Stimulated activated CD8-positive, alpha-beta memory T cell treated with anti-CD3 and anti-CD28 coated beads, Interleukin-7, amount 100 ng/mL, for 4 hours (primary cell): ENCODE results near the gene PARD3.
"Not testable (repeated sequence)": the region's sequence is repeated elsewhere in the genome, so short reads cannot be mapped to it uniquely, and the experiment has no call there.

Experiments
- DNase-seq, 2 donors: peaks; one replicate each; pipeline ENCODE4 v3.0.0-alpha.2; 2020; ENCODE audit warnings: low read depth in 2 of 2

The PARD3 gene

GRCh38 chr10:34815185-34816084, at the start of gene PARD3:
PARD3 (minus strand) TSS chr10:34815296; CDS start chr10:34814995, 301 bp downstream.
- DNase-seq = no peak

GRCh38 chr10:34864149-34865067, 49.3 kb upstream of the PARD3 start:
- no peak for DNase-seq

- DNase-seq = no peak
Observed at GRCh38 chr10:34862892-34863291, 47.8 kb upstream of the PARD3 start.

GRCh38 chr10:34861293-34862021, 46.4 kb upstream of the PARD3 start:
- no peak for DNase-seq

- no peak for DNase-seq
Observed at GRCh38 chr10:34859170-34859569, 44.1 kb upstream of the PARD3 start.

GRCh38 chr10:34858003-34858402, 42.9 kb upstream of the PARD3 start:
- no peak for DNase-seq

- no peak for DNase-seq
Observed at GRCh38 chr10:34854147-34854601, 39.1 kb upstream of the PARD3 start.

- DNase-seq = no peak
Observed at GRCh38 chr10:34853357-34853756, 38.3 kb upstream of the PARD3 start.

- no peak for DNase-seq
Observed at GRCh38 chr10:34850558-34850957, 35.5 kb upstream of the PARD3 start.

- no peak for DNase-seq
Observed at GRCh38 chr10:34850036-34850435, 34.9 kb upstream of the PARD3 start.

GRCh38 chr10:34845070-34845469, 30.0 kb upstream of the PARD3 start:
- no peak for DNase-seq

- DNase-seq = no peak
Observed at GRCh38 chr10:34844448-34844847, 29.4 kb upstream of the PARD3 start.

GRCh38 chr10:34843470-34843869, 28.4 kb upstream of the PARD3 start:
- not testable (repeated sequence) for DNase-seq

- DNase-seq = no peak
Observed at GRCh38 chr10:34838366-34838900, 23.3 kb upstream of the PARD3 start.

GRCh38 chr10:34835908-34836508, 20.9 kb upstream of the PARD3 start:
- no peak for DNase-seq

GRCh38 chr10:34834274-34834673, 19.2 kb upstream of the PARD3 start:
- DNase-seq = no peak

GRCh38 chr10:34830217-34830822, 15.2 kb upstream of the PARD3 start:
- no peak for DNase-seq

GRCh38 chr10:34826857-34827766, 12.0 kb upstream of the PARD3 start:
- DNase-seq = no peak

- no peak for DNase-seq
Observed at GRCh38 chr10:34826221-34826620, 11.1 kb upstream of the PARD3 start.

GRCh38 chr10:34825414-34825813, 10.3 kb upstream of the PARD3 start:
- no peak for DNase-seq
